ENCODE measurements around the gene LTB. TPM values are rescaled to one million over a fixed set of nuclear protein-coding genes. Genes with fewer than 3 reads are reported as not detected.
A peak's percentile ranks its signal among the peaks of the same experiment; 100 is the strongest.

LTB gene
- total RNA-seq, 1 experiment from 2014 or later = not detected

DNA sequence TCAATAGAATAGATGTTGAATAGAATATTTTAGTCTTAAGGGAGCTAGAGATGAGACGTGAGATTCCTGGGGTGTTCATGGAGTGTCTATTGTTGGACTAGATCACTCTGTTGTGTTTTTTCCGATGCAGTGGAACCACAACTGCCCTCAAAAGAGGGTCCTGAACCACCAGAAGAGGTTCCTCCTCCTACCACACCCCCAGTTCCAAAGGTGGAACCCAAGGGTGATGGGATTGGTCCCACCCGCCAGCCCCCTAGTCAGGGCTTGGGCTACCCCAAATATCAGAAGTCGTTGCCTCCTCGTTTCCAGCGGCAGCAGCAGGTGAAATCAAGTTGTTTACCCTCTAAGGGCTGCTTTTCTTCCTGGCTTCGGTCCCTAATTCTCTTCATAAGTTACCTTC lies 46.8 kb upstream of the LTB start:
- Histone ChIP-seq H2AFZ (ENCODE audit: low read length) (no peak overlapping the region), H3K27me3 (ENCODE audit: insufficient read depth, low read length) (no peaks in the 10 kb centered on the region), H3K23ac (ENCODE audit: insufficient read length, low read depth, low read length) (no peak overlapping the region), H2BK5ac (ENCODE audit: insufficient read length, low read length) (no peak overlapping the region), H2BK120ac (ENCODE audit: low read depth, low read length, poor library complexity, severe bottlenecking) (no peak overlapping the region), H3K18ac (ENCODE audit: insufficient read length, low read depth, low read length) (no peak overlapping the region), H3K27ac (ENCODE audit: insufficient read length, low read depth, low read length) (no peak overlapping the region), H3K56ac (ENCODE audit: insufficient read length, low read depth, low read length) (no peak overlapping the region), H3K23me2 (ENCODE audit: insufficient read length, low read depth, low read length, poor library complexity, severe bottlenecking) (no peaks in the 10 kb centered on the region), H3K14ac (ENCODE audit: insufficient read depth, low read length) (no peak overlapping the region), H2AK5ac (ENCODE audit: insufficient read length, low read length) (no peak overlapping the region), H3K4ac (ENCODE audit: low read depth, low read length) (no peak overlapping the region), H3K9ac (ENCODE audit: extremely low read depth, insufficient read length, low read length) (no peak overlapping the region), H4K91ac (ENCODE audit: insufficient read length, low read depth, low read length) (no peak overlapping the region), H4K5ac (ENCODE audit: insufficient read length, low read depth, low read length) (no peak overlapping the region), H4K8ac (replicated peaks; ENCODE audit: insufficient read length, low read depth, low read length) (no peak overlapping the region), H3K79me1 (ENCODE audit: insufficient read depth, low read depth, low read length, poor library complexity, severe bottlenecking) (peaks cover 3% of the 10 kb centered on the region), H3K4me1 (ENCODE audit: insufficient read depth, low read length) (no peaks in the 10 kb centered on the region), H3T11ph (ENCODE audit: low read length) (no peak overlapping the region), H4K20me1 (ENCODE audit: control insufficient read depth, insufficient read depth, insufficient read length) (no peaks in the 10 kb centered on the region), H2BK15ac (ENCODE audit: low read depth, low read length) (no peak overlapping the region), H3K79me2 (ENCODE audit: insufficient read depth, low read length) (no peaks in the 10 kb centered on the region), H2BK20ac (ENCODE audit: low read depth, low read length, poor library complexity, severe bottlenecking) (no peak overlapping the region), H2BK12ac (ENCODE audit: insufficient read length, low read depth, low read length) (no peak overlapping the region), H3K4me2 (ENCODE audit: insufficient read depth, insufficient read length, low read length) (no peak overlapping the region), H3K9me3 (ENCODE audit: control insufficient read depth, low read depth, low read length) (no peaks in the 10 kb centered on the region)
- Mint-ChIP-seq H3K36me3 (ENCODE audit: insufficient read depth in 1 of 3, low read depth in 3 of 3) (peaks cover 89 to 100% (median 100%) of the 10 kb centered on the region in 3 experiments), H3K4me3 (no peak overlapping the region), H3K27me3 (ENCODE audit: low read depth) (no peaks in the 10 kb centered on the region; the same call in 1 of the 2 replicates), H3K27ac (peak overlapping the region in 2 of 3 experiments; percentile 35 to 83; a peak in 3 of 7 replicates), H3K9me3 (no peaks in the 10 kb centered on the region), H3K4me1 (peaks cover 0 to 3% of the 10 kb centered on the region in 2 experiments; a peak in 1 of 4 replicates)
- TF ChIP-seq, protein P1, sequence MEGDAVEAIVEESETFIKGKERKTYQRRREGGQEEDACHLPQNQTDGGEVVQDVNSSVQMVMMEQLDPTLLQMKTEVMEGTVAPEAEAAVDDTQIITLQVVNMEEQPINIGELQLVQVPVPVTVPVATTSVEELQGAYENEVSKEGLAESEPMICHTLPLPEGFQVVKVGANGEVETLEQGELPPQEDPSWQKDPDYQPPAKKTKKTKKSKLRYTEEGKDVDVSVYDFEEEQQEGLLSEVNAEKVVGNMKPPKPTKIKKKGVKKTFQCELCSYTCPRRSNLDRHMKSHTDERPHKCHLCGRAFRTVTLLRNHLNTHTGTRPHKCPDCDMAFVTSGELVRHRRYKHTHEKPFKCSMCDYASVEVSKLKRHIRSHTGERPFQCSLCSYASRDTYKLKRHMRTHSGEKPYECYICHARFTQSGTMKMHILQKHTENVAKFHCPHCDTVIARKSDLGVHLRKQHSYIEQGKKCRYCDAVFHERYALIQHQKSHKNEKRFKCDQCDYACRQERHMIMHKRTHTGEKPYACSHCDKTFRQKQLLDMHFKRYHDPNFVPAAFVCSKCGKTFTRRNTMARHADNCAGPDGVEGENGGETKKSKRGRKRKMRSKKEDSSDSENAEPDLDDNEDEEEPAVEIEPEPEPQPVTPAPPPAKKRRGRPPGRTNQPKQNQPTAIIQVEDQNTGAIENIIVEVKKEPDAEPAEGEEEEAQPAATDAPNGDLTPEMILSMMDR (conservative IDR thresholded peaks at IDR 0.05) = no peak
- no peak for DNase-seq
- WGBS (ENCODE audit: extremely low coverage, insufficient read length, low lambda C conversion rate) = no CpG with 5 or more reads among the region's 7 CpGs
